Upper lobe of left lung (tissue), 6 donors: ENCODE measurements around the gene HOXB4. TPM values are rescaled to one million over a fixed set of nuclear protein-coding genes. Genes with fewer than 3 reads are reported as not detected.

ENCODE experiments used
- ATAC-seq, 2 donors: fragments of 200-7000 bp; cut with Tn5 transposase; one replicate each; pipeline ENCODE4 v1.9.1; 2022; ENCODE audit warnings: mild to moderate bottlenecking in 2 of 2, moderate library complexity in 2 of 2; ENCODE audit not compliant: low FRiP score in 2 of 2
- DNase-seq, 2 donors: peaks; one replicate each; pipeline ENCODE4 v3.0.0-alpha.2; 2019 to 2020
- H3K27ac ChIP-seq, 4 donors: fragments of 200-600 bp; sonication (generic); one replicate each; pipeline ENCODE4 v1.5.1; 2016 to 2019
- H3K27me3 ChIP-seq, 4 donors: fragments of 200-600 bp; sonication (generic); one replicate each; pipeline ENCODE4 v1.5.1; 2017 to 2019
- H3K36me3 ChIP-seq, 4 donors: fragments of 200-600 bp; sonication (generic); one replicate each; pipeline ENCODE4 v1.5.1; 2016 to 2019
- H3K4me1 ChIP-seq, 4 donors: fragments of 200-600 bp; sonication (generic); one replicate each; pipeline ENCODE4 v1.5.1; 2018 to 2019
- H3K4me3 ChIP-seq, 4 donors: fragments of 200-600 bp; sonication (generic); one replicate each; pipeline ENCODE4 v1.5.1; 2017 to 2019; ENCODE audit warnings: mild to moderate bottlenecking in 2 of 4, moderate library complexity in 1 of 4
- H3K9me3 ChIP-seq, 4 donors: fragments of 200-600 bp; sonication (generic); one replicate each; pipeline ENCODE4 v1.5.1; 2018 to 2019
- CTCF ChIP-seq, 6 experiments: fragments of 450-650 bp in 4 of 6; fragments of 200-600 bp in 2 of 6; sonication (generic) in 2 of 6; IDR thresholded peaks; one replicate each; pipeline ENCODE4 v1.5.1; 2016 to 2019; ENCODE audit warnings: antibody characterized with exemption in 6 of 6
- EP300 ChIP-seq, 4 donors: sonication (generic); formaldehyde crosslinking; IDR thresholded peaks; one replicate each; pipeline ENCODE4 v1.5.1; 2017; ENCODE audit warnings: antibody characterized with exemption in 4 of 4, control low read depth in 2 of 4
- POLR2A ChIP-seq, 4 donors: fragments of 450-650 bp; IDR thresholded peaks; one replicate each; pipeline ENCODE4 v1.5.1; 2016 to 2017; ENCODE audit warnings: antibody characterized with exemption in 4 of 4, mild to moderate bottlenecking in 2 of 4
- POLR2AphosphoS5 ChIP-seq, 2 donors: sonication (generic); formaldehyde crosslinking; IDR thresholded peaks; one replicate each; pipeline ENCODE4 v1.5.1; 2017; ENCODE audit warnings: antibody characterized with exemption in 2 of 2
- WGBS, 2 donors: methylation state at CpG; one replicate each; pipeline ENCODE4 v1.1.5; 2017 to 2018; 5-methylcytosine and 5-hydroxymethylcytosine counted together
- total RNA-seq, 6 donors: library from RNA; depleted of rRNA in 4 of 6; stranded (reverse); fragments of >200 nt in 4 of 6; gene quantifications; one replicate each; pipeline versions ENCODE4 v1.1.0 to v1.2.1, GENCODE V29; 2016 to 2021
- donor health status: DM: no; HTN: no; CAD: no; lungs with moderate emphysema.
- donor health status: DM: no; HTN: yes; CAD: no; lungs with severe emphysema.

HOXB4 gene
- total RNA-seq, 6 donors from 2014 or later: 0.61 to 5.6 (median 2.0) TPM

DNA sequence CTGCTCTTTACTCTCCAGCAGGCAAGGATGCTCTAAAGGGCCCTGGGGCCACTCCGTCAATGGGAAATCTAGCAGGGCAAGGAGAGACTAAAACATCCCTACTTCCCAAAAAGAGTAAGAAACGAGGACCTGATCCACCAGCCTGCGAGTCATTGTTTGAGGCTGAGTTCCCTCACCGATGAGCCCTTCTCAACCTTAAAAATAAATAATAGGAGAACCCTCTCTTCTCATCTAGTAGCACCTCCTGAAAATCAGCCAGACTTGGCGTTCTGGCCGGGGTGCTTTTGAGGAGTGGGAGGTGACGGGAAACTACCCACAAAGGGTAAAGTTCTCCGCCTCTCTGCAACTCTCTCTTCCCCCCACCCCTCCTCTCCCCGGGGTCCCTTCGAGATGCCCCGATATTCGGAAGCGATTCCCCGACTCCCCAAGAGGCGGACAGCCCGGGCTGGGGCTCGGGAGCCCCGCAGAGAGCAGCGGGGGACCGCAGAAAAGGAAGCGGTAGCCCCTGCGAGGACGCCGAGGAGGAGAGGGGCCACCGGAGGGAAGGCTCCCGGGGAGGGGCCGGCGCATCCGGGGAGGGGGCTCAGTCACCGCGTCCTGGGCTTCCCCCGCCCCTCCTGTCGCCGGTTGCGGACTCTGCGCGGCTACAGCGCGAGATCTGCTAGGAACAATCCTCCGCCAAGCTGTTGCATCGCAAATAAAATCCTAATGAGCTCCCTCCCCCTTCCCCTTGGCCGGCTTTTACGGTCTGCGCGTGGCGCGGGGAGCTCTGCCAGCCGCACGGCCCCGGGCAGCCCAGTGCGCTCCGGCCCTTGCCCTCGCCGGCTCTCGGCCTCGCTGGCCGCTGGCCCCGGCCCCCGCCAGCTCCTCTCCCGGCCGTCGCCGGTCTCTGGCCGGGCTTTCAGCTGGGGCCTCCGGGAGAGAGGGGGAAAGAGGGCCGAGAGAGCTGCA lies 46.7 kb upstream of the HOXB4 start:
- TF ChIP-seq POLR2AphosphoS5 (IDR thresholded peaks at IDR 0.05): no peak
- TF ChIP-seq CTCF (IDR thresholded peaks at IDR 0.05): no peak
- TF ChIP-seq POLR2A (IDR thresholded peaks at IDR 0.05): no peak
- no peak for TF ChIP-seq EP300 (IDR thresholded peaks at IDR 0.05)
- Histone ChIP-seq H3K27me3 (peaks cover 6 to 89% (median 59%) of the 10 kb centered on the region in 4 donors), H3K36me3 (no peaks in the 10 kb centered on the region), H3K4me3 (peak overlapping the region in 3 of 4 donors; percentile 22 to 42 (median 38)), H3K27ac (no peak overlapping the region), H3K9me3 (no peaks in the 10 kb centered on the region), H3K4me1 (peaks cover 24 to 27% (median 24%) of the 10 kb centered on the region in 4 donors)
- peak in 1 of 2 donors; percentile 79 for DNase-seq
- WGBS, 2 donors: 4 to 11% methylated on average over 5 to 63 of the region's 66 CpGs
- ATAC-seq: peak in 1 of 2 donors; percentile 44

GRCh38 chr17:48624118-48624517 lies 46.0 kb upstream of the HOXB4 start:
- peaks cover 6 to 91% (median 58%) of the 10 kb centered on the region in 4 donors for H3K27me3 ChIP-seq
- WGBS, 2 donors: 33 to 42% methylated on average over 5 of the region's 5 CpGs
- H3K4me1 ChIP-seq: peaks cover 24 to 27% (median 24%) of the 10 kb centered on the region in 4 donors
- no peaks in the 10 kb centered on the region for H3K36me3 ChIP-seq
- TF ChIP-seq POLR2A (IDR thresholded peaks at IDR 0.05) (no peak), POLR2AphosphoS5 (IDR thresholded peaks at IDR 0.05) (no peak), CTCF (IDR thresholded peaks at IDR 0.05) (no peak), EP300 (IDR thresholded peaks at IDR 0.05) (no peak)
- DNase-seq (no peak), ATAC-seq (no peak)
- H3K4me3 ChIP-seq: no peak overlapping the region
- no peak overlapping the region for H3K27ac ChIP-seq
- no peaks in the 10 kb centered on the region for H3K9me3 ChIP-seq

DNA sequence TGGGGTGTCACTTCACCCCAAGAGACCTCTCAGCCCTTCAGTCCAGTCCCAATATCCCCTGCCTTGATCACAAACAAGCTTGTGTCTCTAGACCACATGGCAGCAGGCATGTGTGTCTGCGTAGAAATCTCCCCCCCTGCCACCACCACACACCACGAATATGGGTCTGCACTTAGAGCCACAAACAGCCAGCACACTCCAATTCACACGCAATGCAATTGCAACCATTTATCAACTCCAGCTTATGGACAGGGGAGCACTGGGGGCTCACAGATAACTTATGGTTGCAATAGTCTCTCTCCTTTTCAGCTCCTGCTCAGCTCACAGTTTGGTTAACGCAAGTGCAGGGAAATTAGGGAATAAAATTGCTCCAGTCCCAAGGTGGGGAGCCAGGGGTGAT lies 45.4 kb upstream of the HOXB4 start:
- 36% methylated on average over 3 to 4 of the region's 4 CpGs for WGBS, 2 donors
- ATAC-seq: no peak
- Histone ChIP-seq H3K4me3 (no peak overlapping the region), H3K36me3 (no peaks in the 10 kb centered on the region), H3K4me1 (peaks cover 24 to 30% (median 26%) of the 10 kb centered on the region in 4 donors), H3K27me3 (peaks cover 6 to 89% (median 57%) of the 10 kb centered on the region in 4 donors), H3K27ac (no peak overlapping the region), H3K9me3 (no peaks in the 10 kb centered on the region)
- no peak for DNase-seq
- TF ChIP-seq POLR2A (IDR thresholded peaks at IDR 0.05) (no peak), POLR2AphosphoS5 (IDR thresholded peaks at IDR 0.05) (no peak), CTCF (IDR thresholded peaks at IDR 0.05) (no peak), EP300 (IDR thresholded peaks at IDR 0.05) (no peak)

DNA sequence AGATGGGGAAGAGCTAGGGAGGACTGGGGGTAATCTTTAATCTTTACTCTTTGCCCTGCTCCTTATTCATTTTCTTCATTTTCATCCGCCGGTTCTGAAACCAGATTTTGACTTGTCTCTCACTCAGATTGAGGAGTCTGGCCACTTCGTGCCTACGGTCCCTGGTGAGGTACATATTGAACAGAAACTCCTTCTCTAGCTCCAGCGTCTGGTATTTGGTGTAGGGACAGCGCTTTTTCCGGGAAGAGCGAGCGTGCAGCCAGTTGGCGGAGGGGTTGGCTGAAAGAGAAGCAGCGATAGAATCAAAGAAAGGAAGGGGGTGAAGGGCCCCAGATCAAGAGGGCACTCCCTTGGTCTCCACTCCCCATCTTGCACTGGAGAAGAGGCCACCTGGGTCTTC lies 44.7 kb upstream of the HOXB4 start:
- WGBS, 2 donors: 39 to 49% methylated on average over 11 of the region's 11 CpGs
- H3K27ac ChIP-seq: no peak overlapping the region

More for the DNA sequence above, 44.7 kb upstream of the HOXB4 start:
- Histone ChIP-seq H3K36me3 (no peaks in the 10 kb centered on the region), H3K4me3 (no peak overlapping the region), H3K27me3 (peaks cover 6 to 90% (median 59%) of the 10 kb centered on the region in 4 donors), H3K4me1 (peaks cover 24 to 37% (median 27%) of the 10 kb centered on the region in 4 donors), H3K9me3 (no peaks in the 10 kb centered on the region)
- no peak for DNase-seq
- ATAC-seq: no peak
- TF ChIP-seq CTCF (IDR thresholded peaks at IDR 0.05): no peak
- no peak for TF ChIP-seq POLR2A (IDR thresholded peaks at IDR 0.05)
- no peak for TF ChIP-seq POLR2AphosphoS5 (IDR thresholded peaks at IDR 0.05)
- TF ChIP-seq EP300 (IDR thresholded peaks at IDR 0.05): no peak
